CD4-positive, alpha-beta T cell (primary cell): ENCODE measurements around the gene ZNF335. TPM values are rescaled to one million over a fixed set of nuclear protein-coding genes. Genes with fewer than 3 reads are reported as not detected.

ENCODE experiments used
- ATAC-seq: fragments of 200-7000 bp; cut with Tn5 transposase; one replicate; pipeline ENCODE4 v1.10.0; 2022; ENCODE audit warnings: mild to moderate bottlenecking; ENCODE audit not compliant: poor library complexity
- CTCF ChIA-PET: fragments of 350-600 bp; sonication (Branson Sonifier 250); formaldehyde crosslinking; loops from one replicate; lab custom pipeline; 2021; ENCODE audit warnings: antibody characterized with exemption, inconsistent platforms; lab: Charles Lee
- POLR2A ChIA-PET: fragments of 350-600 bp; sonication (Branson Sonifier 250); formaldehyde crosslinking; loops from one replicate; lab custom pipeline; 2021; ENCODE audit warnings: antibody characterized with exemption, inconsistent platforms; lab: Charles Lee
- DNase-seq, 14 experiments: peaks; one replicate each; pipeline ENCODE4 v3.0.0-alpha.2; 2013 to 2020; ENCODE audit warnings: mixed read lengths in 2 of 14
- H3K27ac ChIP-seq, 2 donors: one replicate each; pipeline versions ENCODE4 v1.5.1 to v1.7.0; 2013; ENCODE audit warnings: low read length in 2 of 2, low read depth in 1 of 2, mild to moderate bottlenecking in 1 of 2
- H3K27me3 ChIP-seq, 2 experiments: 1 replicate in 1 of 2; 2 replicates in 1 of 2; pipeline versions ENCODE4 v1.6.1 to v1.7.0; 2013; ENCODE audit warnings: low read length in 2 of 2, control low read depth in 1 of 2, mild to moderate bottlenecking in 1 of 2, moderate library complexity in 1 of 2; ENCODE audit not compliant: insufficient read depth in 2 of 2, control insufficient read depth in 1 of 2
- H3K36me3 ChIP-seq: one replicate; pipeline ENCODE4 v1.6.1; 2013; ENCODE audit warnings: low read length, control low read depth; ENCODE audit not compliant: insufficient read depth
- H3K4me1 ChIP-seq: one replicate; pipeline ENCODE4 v1.6.1; 2013; ENCODE audit warnings: low read length, control low read depth; ENCODE audit not compliant: insufficient read depth
- H3K4me3 ChIP-seq: one replicate; pipeline ENCODE4 v1.5.1; 2013; ENCODE audit warnings: mild to moderate bottlenecking, low read length, moderate library complexity
- H3K9me3 ChIP-seq, 2 experiments: 1 replicate in 1 of 2; 2 replicates in 1 of 2; pipeline versions ENCODE4 v1.6.1 to v1.7.0; 2013; ENCODE audit warnings: low read length in 2 of 2, mild to moderate bottlenecking in 2 of 2, control low read depth in 1 of 2, moderate library complexity in 1 of 2; ENCODE audit not compliant: control insufficient read depth in 1 of 2, insufficient read depth in 1 of 2
- H3K27ac Mint-ChIP-seq: one replicate; pipeline ENCODE4 v1.8.0; 2020; ENCODE audit warnings: mixed read lengths
- H3K27me3 Mint-ChIP-seq: one replicate; pipeline ENCODE4 v1.8.0; 2021; ENCODE audit warnings: mixed read lengths
- H3K36me3 Mint-ChIP-seq: one replicate; pipeline ENCODE4 v1.8.0; 2021; ENCODE audit warnings: low read depth, mixed read lengths
- H3K4me1 Mint-ChIP-seq: one replicate; pipeline ENCODE4 v1.8.0; 2021; ENCODE audit warnings: low read depth, mixed read lengths
- H3K4me3 Mint-ChIP-seq: one replicate; pipeline ENCODE4 v1.8.0; 2020; ENCODE audit warnings: mild to moderate bottlenecking, mixed read lengths
- H3K9me3 Mint-ChIP-seq: one replicate; pipeline ENCODE4 v1.8.0; 2020; ENCODE audit warnings: mixed read lengths
- CTCF ChIP-seq: fragments of 200-600 bp; IDR thresholded peaks from one replicate; pipeline ENCODE4 v1.8.0; 2022; ENCODE audit warnings: antibody characterized with exemption, mild to moderate bottlenecking
- intact Hi-C, 2 experiments: fragments of 100-400 bp; cut with DNase I in 1 of 2; cut with micrococcal nuclease in 1 of 2; formaldehyde crosslinking; loops; one replicate each; pipeline versions ENCODE4 v1.15.1 to v1.9.0; 2023 to 2025; cut with DNase I, micrococcal nuclease
- total RNA-seq, 174 experiments: library from RNA in 2 of 174; stranded (reverse) in 2 of 174; gene quantifications; one replicate each; pipeline ENCODE4 v1.2.3 and lab custom pipeline; 2021 to 2026

ZNF335 gene
- total RNA-seq, 2 experiments from 2014 or later = 67.3 to 74.6 TPM

- no peaks in the 10 kb centered on the region for H3K9me3 ChIP-seq
- H3K4me1 ChIP-seq = peaks cover 3% of the 10 kb centered on the region
- Mint-ChIP-seq H3K36me3 (no peaks in the 10 kb centered on the region), H3K27ac (no peak overlapping the region), H3K4me3 (no peak overlapping the region), H3K4me1 (peaks cover 4% of the 10 kb centered on the region), H3K9me3 (no peaks in the 10 kb centered on the region), H3K27me3 (no peaks in the 10 kb centered on the region)
- TF ChIP-seq CTCF = no peak
- no peak overlapping the region for H3K4me3 ChIP-seq
- no peaks in the 10 kb centered on the region for H3K36me3 ChIP-seq
- ATAC-seq = no peak
- intact Hi-C loops = no loop called here
- H3K27me3 ChIP-seq = no peaks in the 10 kb centered on the region
- ChIA-PET CTCF (no interaction called here), POLR2A (interaction anchor here (0.6 to 1.2 kb wide), 2 partner anchors 8 to 1006 kb away, joined by 3 to 7 read pairs; partner anchors contain the start of gene PCIF1)
- DNase-seq = no peak
- H3K27ac ChIP-seq = no peak overlapping the region
Measured at GRCh38 chr20:45926731-45927070, 45.3 kb downstream of the ZNF335 start.

GRCh38 chr20:45925821-45926506, 46.0 kb downstream of the ZNF335 start:
- POLR2A ChIA-PET = interaction anchor here (0.6 to 3.3 kb wide), 5 partner anchors 8 to 1005 kb away, joined by 3 to 20 read pairs (median 6); partner anchors contain the start of genes CTSA, NEURL2, PCIF1 and ZSWIM1

More at GRCh38 chr20:45925821-45926506, 46.0 kb downstream of the ZNF335 start:
- Histone ChIP-seq H3K4me3 (no peak overlapping the region), H3K27me3 (no peaks in the 10 kb centered on the region), H3K9me3 (no peaks in the 10 kb centered on the region), H3K4me1 (peaks cover 3% of the 10 kb centered on the region), H3K36me3 (no peaks in the 10 kb centered on the region), H3K27ac (no peak overlapping the region)
- Mint-ChIP-seq H3K27ac (no peak overlapping the region), H3K36me3 (no peaks in the 10 kb centered on the region), H3K4me1 (peaks cover 4% of the 10 kb centered on the region), H3K27me3 (no peaks in the 10 kb centered on the region), H3K4me3 (no peak overlapping the region), H3K9me3 (no peaks in the 10 kb centered on the region)
- DNase-seq (no peak), ATAC-seq (no peak)
- CTCF ChIA-PET = no interaction called here
- intact Hi-C loops = no loop called here
- no peak for TF ChIP-seq CTCF
